ENCODE data around the gene RAPGEF3. TPM values are rescaled to one million over a fixed set of nuclear protein-coding genes. Genes with fewer than 3 reads are reported as not detected.

RAPGEF3 gene
- total and polyA plus RNA-seq, 4 donors: 8.3 to 40.4 (median 18.9) TPM

DNA sequence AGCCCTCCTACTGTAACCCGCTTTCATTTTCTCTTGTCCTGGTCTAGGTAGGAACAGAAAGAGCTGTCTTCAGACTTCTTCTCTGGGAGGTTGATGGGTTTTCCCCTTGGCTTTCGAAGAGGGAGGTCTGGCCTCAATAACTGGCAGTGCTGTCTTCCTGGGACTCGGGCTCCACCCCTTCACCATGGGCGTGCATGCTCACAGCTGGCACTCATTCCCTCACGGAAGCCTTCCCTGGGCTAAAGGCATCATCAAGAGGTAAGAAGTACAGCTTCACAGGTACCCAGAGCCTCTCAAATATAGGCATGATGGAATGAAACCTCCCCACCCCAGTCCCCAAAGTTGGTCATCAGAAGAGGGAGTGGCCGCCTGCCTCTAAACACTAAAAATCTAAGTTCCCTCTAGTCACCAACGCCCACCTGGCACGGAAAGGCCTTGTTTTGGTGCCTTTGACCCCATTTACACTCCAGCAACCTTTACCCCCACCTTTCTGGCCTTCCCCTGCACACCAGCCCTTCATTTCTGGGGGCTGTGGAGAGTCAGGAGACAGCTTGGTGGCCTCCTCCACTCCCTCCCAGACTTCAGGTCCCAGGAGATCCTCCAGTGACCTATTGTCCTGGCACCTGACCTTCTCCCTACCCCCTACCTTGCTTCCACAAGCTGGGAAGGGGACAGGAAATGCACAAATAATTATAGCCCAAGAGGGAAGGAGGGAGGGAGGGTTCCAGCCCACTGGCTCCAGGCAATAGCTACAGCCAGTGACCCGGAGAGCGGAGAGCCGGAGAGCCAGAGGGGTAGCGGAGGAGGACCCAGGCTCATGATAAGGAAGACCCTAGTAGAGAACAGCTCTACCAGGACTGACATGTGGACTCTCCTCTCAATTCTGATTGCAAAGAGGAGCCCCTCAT lies 2.8 kb downstream of the RAPGEF3 start:
- Histone ChIP-seq H3K4me3 (no peak overlapping the region), H3K4me1 (ENCODE audit: control insufficient read depth in 5 of 5, insufficient read depth in 5 of 5, low read length in 5 of 5) (peaks cover 11 to 38% (median 23%) of the 10 kb centered on the region in 5 donors), H3K9ac (ENCODE audit: insufficient read depth in 1 of 2, low read length in 2 of 2) (no peak overlapping the region), H3K27ac (ENCODE audit: low read depth in 1 of 2, low read length in 1 of 2) (peak overlapping the region; percentile 35 to 63), H3K9me3 (ENCODE audit: control insufficient read depth in 4 of 4, insufficient read depth in 3 of 4, low read length in 3 of 4) (no peaks in the 10 kb centered on the region), H3K27me3 (ENCODE audit: control insufficient read depth in 3 of 3, insufficient read depth in 3 of 3, low read length in 2 of 3) (no peaks in the 10 kb centered on the region), H3K36me3 (ENCODE audit: control insufficient read depth in 4 of 4, insufficient read depth in 4 of 4, low read length in 4 of 4) (peaks cover 0 to 7% (median 0%) of the 10 kb centered on the region in 4 donors)
- ATAC-seq (ENCODE audit: insufficient read depth, low FRiP score): no peak
- WGBS, 2 donors: 59 to 74% methylated on average over 12 of the region's 12 CpGs
- no peak for TF ChIP-seq CTCF (IDR thresholded peaks at IDR 0.05; ENCODE audit: control extremely low read depth, extremely low read depth)
- DNase-seq: no peak

GRCh38 chr12:47754881-47755280 lies 3.8 kb downstream of the RAPGEF3 start:
- peak in 2 of 3 donors; percentile 50 to 73 for DNase-seq
- Histone ChIP-seq H3K9me3 (ENCODE audit: control insufficient read depth in 4 of 4, insufficient read depth in 3 of 4, low read length in 3 of 4) (no peaks in the 10 kb centered on the region), H3K4me3 (no peak overlapping the region), H3K9ac (ENCODE audit: insufficient read depth in 1 of 2, low read length in 2 of 2) (no peak overlapping the region), H3K4me1 (ENCODE audit: control insufficient read depth in 5 of 5, insufficient read depth in 5 of 5, low read length in 5 of 5) (peaks cover 11 to 38% (median 23%) of the 10 kb centered on the region in 5 donors), H3K27ac (ENCODE audit: low read depth in 1 of 2, low read length in 1 of 2) (peak overlapping the region; percentile 68 to 81), H3K36me3 (ENCODE audit: control insufficient read depth in 4 of 4, insufficient read depth in 4 of 4, low read length in 4 of 4) (peaks cover 0 to 11% (median 0%) of the 10 kb centered on the region in 4 donors), H3K27me3 (ENCODE audit: control insufficient read depth in 3 of 3, insufficient read depth in 3 of 3, low read length in 2 of 3) (no peaks in the 10 kb centered on the region)
- no peak for TF ChIP-seq CTCF (IDR thresholded peaks at IDR 0.05; ENCODE audit: control extremely low read depth, extremely low read depth)
- no peak for ATAC-seq (ENCODE audit: insufficient read depth, low FRiP score)
- 47 to 74% methylated on average over 3 of the region's 3 CpGs for WGBS, 2 donors

- H3K27ac ChIP-seq (ENCODE audit: low read depth in 1 of 2, low read length in 1 of 2): peak overlapping the region; percentile 68 to 92
- 85 to 91% methylated on average over 4 of the region's 4 CpGs for WGBS, 2 donors
Measured at GRCh38 chr12:47754126-47754525, 4.6 kb downstream of the RAPGEF3 start.

More at GRCh38 chr12:47754126-47754525, 4.6 kb downstream of the RAPGEF3 start:
- no peak for DNase-seq
- Histone ChIP-seq H3K36me3 (ENCODE audit: control insufficient read depth in 4 of 4, insufficient read depth in 4 of 4, low read length in 4 of 4) (peaks cover 0 to 13% (median 0%) of the 10 kb centered on the region in 4 donors), H3K27me3 (ENCODE audit: control insufficient read depth in 3 of 3, insufficient read depth in 3 of 3, low read length in 2 of 3) (no peaks in the 10 kb centered on the region), H3K9me3 (ENCODE audit: control insufficient read depth in 4 of 4, insufficient read depth in 3 of 4, low read length in 3 of 4) (no peaks in the 10 kb centered on the region), H3K4me3 (no peak overlapping the region), H3K9ac (ENCODE audit: insufficient read depth in 1 of 2, low read length in 2 of 2) (no peak overlapping the region), H3K4me1 (ENCODE audit: control insufficient read depth in 5 of 5, insufficient read depth in 5 of 5, low read length in 5 of 5) (peaks cover 11 to 34% (median 23%) of the 10 kb centered on the region in 5 donors)
- no peak for TF ChIP-seq CTCF (IDR thresholded peaks at IDR 0.05; ENCODE audit: control extremely low read depth, extremely low read depth)
- ATAC-seq (ENCODE audit: insufficient read depth, low FRiP score): no peak

All from lung (tissue), 12 donors.